ENCODE results near the gene FBXL16. TPM values are rescaled to one million over a fixed set of nuclear protein-coding genes. Genes with fewer than 3 reads are reported as not detected.

FBXL16 gene
- polyA plus RNA-seq, 2 of the 4 experiments (the other 2 are of a cell fraction) = 0.53 to 1.2 TPM

GRCh38 chr16:747978-748746 is 42.6 kb upstream of the FBXL16 start:
- Histone ChIP-seq H3K4me1 (no peaks in the 10 kb centered on the region), H3K9me3 (no peaks in the 10 kb centered on the region), H3K27ac (no peak overlapping the region), H3K4me3 (no peak overlapping the region), H3K4me2 (no peak overlapping the region)
- POLR2A ChIA-PET = no interaction called here
- DNase-seq (ENCODE audit: low read depth in 1 of 2, low spot score in 1 of 2) (no peak), ATAC-seq (no peak), FAIRE-seq (no peak)
- CTCF ChIA-PET = interaction anchor here (1.0 to 6.0 kb wide), 10 partner anchors 11 to 307 kb away, joined by 3 to 63 read pairs (median 5); no protein-coding TSS in a partner anchor
- TF ChIP-seq POLR2AphosphoS2 (conservative IDR thresholded peaks at IDR 0.05; ENCODE audit: low read length) (no peak), CHD2 (IDR thresholded peaks at IDR 0.05; ENCODE audit: low read length, partially characterized antibody) (no peak), FOXS1 (CRISPR knock-in tag; IDR thresholded peaks at IDR 0.05) (no peak), FOSB (CRISPR knock-in tag; IDR thresholded peaks at IDR 0.05) (no peak), BCL3 (IDR thresholded peaks at IDR 0.05) (no peak), RFX5 (IDR thresholded peaks at IDR 0.05) (no peak), JUNB (IDR thresholded peaks at IDR 0.05) (no peak), HOXA7 (CRISPR knock-in tag; IDR thresholded peaks at IDR 0.05) (no peak), KDM1A (IDR thresholded peaks at IDR 0.05; ENCODE audit: low read depth) (no peak), ESRRA (IDR thresholded peaks at IDR 0.05; ENCODE audit: borderline replicate concordance, low read length) (no peak), TFCP2L1 (CRISPR knock-in tag; IDR thresholded peaks at IDR 0.05) (no peak), POLR2A (IDR thresholded peaks at IDR 0.05; ENCODE audit: low read length) (no peak), CTCF (IDR thresholded peaks at IDR 0.05) (no peak), MAZ (IDR thresholded peaks at IDR 0.05; ENCODE audit: borderline replicate concordance, low read depth, low read length) (no peak), SREBF2 (IDR thresholded peaks at IDR 0.05) (no peak), MAFK (IDR thresholded peaks at IDR 0.05; ENCODE audit: partially characterized antibody) (no peak), HOXB13 (CRISPR knock-in tag; IDR thresholded peaks at IDR 0.05; ENCODE audit: low read depth) (no peak)
- TF ChIP-seq, protein P1, sequence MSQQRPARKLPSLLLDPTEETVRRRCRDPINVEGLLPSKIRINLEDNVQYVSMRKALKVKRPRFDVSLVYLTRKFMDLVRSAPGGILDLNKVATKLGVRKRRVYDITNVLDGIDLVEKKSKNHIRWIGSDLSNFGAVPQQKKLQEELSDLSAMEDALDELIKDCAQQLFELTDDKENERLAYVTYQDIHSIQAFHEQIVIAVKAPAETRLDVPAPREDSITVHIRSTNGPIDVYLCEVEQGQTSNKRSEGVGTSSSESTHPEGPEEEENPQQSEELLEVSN (IDR thresholded peaks at IDR 0.05; ENCODE audit: borderline replicate concordance, low read depth) = no peak
- TF ChIP-seq, protein P2, sequence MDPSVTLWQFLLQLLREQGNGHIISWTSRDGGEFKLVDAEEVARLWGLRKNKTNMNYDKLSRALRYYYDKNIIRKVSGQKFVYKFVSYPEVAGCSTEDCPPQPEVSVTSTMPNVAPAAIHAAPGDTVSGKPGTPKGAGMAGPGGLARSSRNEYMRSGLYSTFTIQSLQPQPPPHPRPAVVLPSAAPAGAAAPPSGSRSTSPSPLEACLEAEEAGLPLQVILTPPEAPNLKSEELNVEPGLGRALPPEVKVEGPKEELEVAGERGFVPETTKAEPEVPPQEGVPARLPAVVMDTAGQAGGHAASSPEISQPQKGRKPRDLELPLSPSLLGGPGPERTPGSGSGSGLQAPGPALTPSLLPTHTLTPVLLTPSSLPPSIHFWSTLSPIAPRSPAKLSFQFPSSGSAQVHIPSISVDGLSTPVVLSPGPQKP (IDR thresholded peaks at IDR 0.05; ENCODE audit: low read depth, low read length) = no peak
- TF ChIP-seq, protein P3, sequence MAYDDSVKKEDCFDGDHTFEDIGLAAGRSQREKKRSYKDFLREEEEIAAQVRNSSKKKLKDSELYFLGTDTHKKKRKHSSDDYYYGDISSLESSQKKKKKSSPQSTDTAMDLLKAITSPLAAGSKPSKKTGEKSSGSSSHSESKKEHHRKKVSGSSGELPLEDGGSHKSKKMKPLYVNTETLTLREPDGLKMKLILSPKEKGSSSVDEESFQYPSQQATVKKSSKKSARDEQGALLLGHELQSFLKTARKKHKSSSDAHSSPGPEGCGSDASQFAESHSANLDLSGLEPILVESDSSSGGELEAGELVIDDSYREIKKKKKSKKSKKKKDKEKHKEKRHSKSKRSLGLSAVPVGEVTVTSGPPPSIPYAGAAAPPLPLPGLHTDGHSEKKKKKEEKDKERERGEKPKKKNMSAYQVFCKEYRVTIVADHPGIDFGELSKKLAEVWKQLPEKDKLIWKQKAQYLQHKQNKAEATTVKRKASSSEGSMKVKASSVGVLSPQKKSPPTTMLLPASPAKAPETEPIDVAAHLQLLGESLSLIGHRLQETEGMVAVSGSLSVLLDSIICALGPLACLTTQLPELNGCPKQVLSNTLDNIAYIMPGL (CRISPR knock-in tag; IDR thresholded peaks at IDR 0.05; ENCODE audit: borderline replicate concordance) = no peak
- WGBS (ENCODE audit: missing lambda C conversion rate) = 82% methylated on average over 38 of the region's 39 CpGs

All from A549 (cell line).